ENCODE measurements around the gene STIM2. TPM values are rescaled to one million over a fixed set of nuclear protein-coding genes. Genes with fewer than 3 reads are reported as not detected.

The STIM2 gene
- total and polyA plus RNA-seq, 2 of the 4 experiments (the other 2 are of a cell fraction): 16.1 to 27.6 TPM

DNA sequence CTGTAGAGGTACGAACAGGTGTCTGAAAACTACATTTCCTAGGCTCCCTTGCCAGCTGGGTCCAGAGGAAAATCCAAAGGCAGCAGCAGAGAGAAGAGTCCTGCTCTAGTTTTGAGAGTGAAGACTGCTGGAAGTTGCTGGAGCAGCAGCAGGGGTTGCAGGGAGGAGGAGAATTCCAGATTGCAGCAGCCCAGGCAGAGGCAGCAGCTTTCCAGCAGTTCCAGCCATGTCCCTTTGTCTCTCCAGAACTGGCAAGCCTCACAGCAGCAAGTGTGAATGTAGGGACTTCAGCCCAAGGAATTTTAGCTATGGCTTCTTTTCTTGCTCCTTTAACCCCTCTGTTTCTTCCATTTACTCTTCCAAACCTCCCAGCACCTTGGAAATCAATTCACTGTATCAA lies 24.1 kb upstream of the STIM2 start:
- no CpG with 5 or more reads among the region's 1 CpG for WGBS, 2 experiments (ENCODE audit: extremely low coverage in 2 of 2, insufficient read length in 1 of 2)
- Histone ChIP-seq H2AK5ac (ENCODE audit: low read depth, low read length) (no peak overlapping the region), H3K4ac (ENCODE audit: low read depth, low read length) (no peak overlapping the region), H3K4me1 (ENCODE audit: control insufficient read depth, insufficient read depth, low read length) (peaks cover 5% of the 10 kb centered on the region), H2AFZ (replicated peaks; ENCODE audit: low read length, poor library complexity) (no peak overlapping the region), H3K14ac (replicated peaks; ENCODE audit: low read depth, low read length) (no peak overlapping the region), H4K5ac (ENCODE audit: low read depth, low read length) (no peak overlapping the region), H3K23ac (ENCODE audit: low read depth, low read length) (no peak overlapping the region), H3K18ac (ENCODE audit: low read depth, low read length) (no peak overlapping the region), H2AK9ac (replicated peaks; ENCODE audit: low read depth, low read length, poor library complexity) (no peak overlapping the region), H3K27me3 (ENCODE audit: control insufficient read depth, insufficient read depth, low read length) (no peaks in the 10 kb centered on the region), H3K36me3 (ENCODE audit: control insufficient read depth, insufficient read depth, low read length) (no peaks in the 10 kb centered on the region), H3K79me1 (ENCODE audit: low read depth in 1 of 2, low read length in 2 of 2) (no peaks in the 10 kb centered on the region), H2BK120ac (ENCODE audit: low read depth, low read length) (no peak overlapping the region), H3K4me2 (ENCODE audit: low read depth, low read length) (no peak overlapping the region), H3K9me1 (ENCODE audit: insufficient read depth, low read length) (peaks cover 11% of the 10 kb centered on the region), H3K9me3 (ENCODE audit: control insufficient read depth, insufficient read depth, low read length) (peaks cover 3% of the 10 kb centered on the region), H3K27ac (ENCODE audit: insufficient read depth, low read length) (no peak overlapping the region), H4K8ac (ENCODE audit: low read depth in 2 of 2, low read length in 2 of 2) (no peak overlapping the region), H3K56ac (ENCODE audit: extremely low read depth, insufficient read depth, low read length) (no peak overlapping the region), H3K9ac (ENCODE audit: low read depth, low read length) (no peak overlapping the region), H3K4me3 (ENCODE audit: insufficient read depth, low read depth, low read length) (no peak overlapping the region), H4K91ac (ENCODE audit: insufficient read depth, low read depth, low read length) (no peak overlapping the region), H2BK20ac (ENCODE audit: low read depth, low read length) (no peak overlapping the region), H4K20me1 (ENCODE audit: insufficient read depth, low read length) (no peaks in the 10 kb centered on the region), H2BK15ac (ENCODE audit: low read depth, low read length) (no peak overlapping the region), H2BK5ac (ENCODE audit: low read depth, low read length, poor library complexity, severe bottlenecking) (no peak overlapping the region)
- dilution Hi-C loops (cut with HindIII; ENCODE audit: low sequenced_read_pairs, unreplicated experiment): no loop called here
- CTCF ChIA-PET: no interaction called here
- intact Hi-C loops (cut with micrococcal nuclease): no loop called here
- in situ Hi-C loops (cut with MboI; ENCODE audit: low sequenced_read_pairs): no loop called here
- POLR2A ChIA-PET (ENCODE audit: unreplicated experiment): no interaction called here
- DNase-seq (no peak), ATAC-seq (ENCODE audit: low read depth) (no peak)
- no peak for TF ChIP-seq BHLHE40 (IDR thresholded peaks at IDR 0.05; ENCODE audit: low read depth, low read length)
- no TSS peak for BruUV-seq (replicated peaks)
